Measurements from ENCODE around the gene MSL3B.

The MSL3B gene

DNA sequence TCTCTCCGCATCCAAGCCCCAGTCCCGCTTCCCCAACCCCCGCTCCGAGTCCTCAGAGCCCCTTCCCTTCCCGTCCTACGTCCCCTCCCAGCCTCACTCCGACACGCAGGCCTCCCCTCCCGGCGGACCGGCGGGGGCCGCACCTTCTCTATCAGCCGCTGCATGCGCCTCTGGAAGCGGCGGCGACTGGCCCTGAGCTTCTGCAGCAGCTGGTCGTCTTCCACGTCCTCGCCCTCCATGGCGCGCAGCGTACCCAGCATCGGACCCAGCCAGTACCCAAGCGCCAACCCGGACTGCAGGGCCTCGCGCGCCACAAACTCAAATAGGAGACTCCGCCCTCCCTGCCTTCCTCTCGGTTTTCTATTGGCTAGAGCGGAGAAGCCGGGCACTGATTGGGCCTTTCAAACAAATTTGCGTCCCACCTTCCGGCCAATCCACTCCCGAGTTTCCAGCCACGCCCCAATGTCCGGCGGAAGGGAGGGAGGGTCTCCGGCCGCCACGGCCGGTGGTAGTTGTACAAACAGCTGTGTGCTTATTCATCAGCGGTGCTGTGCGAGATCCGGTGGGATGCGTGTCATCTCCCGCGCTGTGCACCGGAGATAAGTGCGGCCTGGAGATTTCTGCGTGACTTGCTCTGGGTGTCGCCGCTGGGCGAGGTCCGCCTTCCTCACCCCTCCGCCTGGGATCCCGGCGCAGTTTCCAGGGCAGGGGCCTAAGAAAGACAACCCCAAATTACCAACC, 13.8 kb downstream of the MSL3B start, which contains the start of gene HJURP:
Gene HJURP, minus strand, starts transcription at position 295 of the 741 bp plus-strand sequence. Its CDS starts 35 bp downstream, at position 260.
- Histone ChIP-seq H3K27ac (ENCODE audit: low read length) (peak within 1 kb of the TSS; percentile 44; the same call in 1 of the 2 replicates), H3F3A (ENCODE audit: insufficient read depth, low read length) (no peaks in the 10 kb centered on the region), H3K27me3 (replicated peaks; ENCODE audit: insufficient read depth, low read length) (no peaks in the 10 kb centered on the region), H4K20me1 (ENCODE audit: insufficient read depth, low read length) (no peaks in the 10 kb centered on the region), H3K9me3 (replicated peaks; ENCODE audit: insufficient read depth, low read length) (no peaks in the 10 kb centered on the region), H3K36me3 (replicated peaks; ENCODE audit: insufficient read depth, low read length) (0 out of 2 replicates have a peak, but pooled peaks cover 2% of the 10 kb centered on the region), H3K9me2 (replicated peaks; ENCODE audit: insufficient read depth, low read length) (no peaks in the 10 kb centered on the region), H3K79me2 (ENCODE audit: low read length) (peaks cover 48% of the 10 kb centered on the region), H3K4me2 (ENCODE audit: low read depth, low read length) (peak within 1 kb of the TSS; percentile 73), H2AFZ (ENCODE audit: low read length) (peak within 1 kb of the TSS; percentile 94), H3K4me1 (ENCODE audit: low read length) (0 out of 2 replicates have a peak, but pooled peaks cover 3% of the 10 kb centered on the region), H3K9ac (ENCODE audit: low read length) (peak within 1 kb of the TSS; percentile 91), H3K4me3 (ENCODE audit: low read length) (peak within 1 kb of the TSS; percentile 88)
- no peak for TF ChIP-seq EZH2phosphoT487 (IDR thresholded peaks at IDR 0.05; ENCODE audit: low read length)
- TF ChIP-seq CTCF (IDR thresholded peaks at IDR 0.05; ENCODE audit: low read length) = no peak
- TF ChIP-seq EZH2 (optimal IDR thresholded peaks at IDR 0.05; ENCODE audit: low read depth, low read length) = no peak
- peak; percentile 96 for DNase-seq

DNA sequence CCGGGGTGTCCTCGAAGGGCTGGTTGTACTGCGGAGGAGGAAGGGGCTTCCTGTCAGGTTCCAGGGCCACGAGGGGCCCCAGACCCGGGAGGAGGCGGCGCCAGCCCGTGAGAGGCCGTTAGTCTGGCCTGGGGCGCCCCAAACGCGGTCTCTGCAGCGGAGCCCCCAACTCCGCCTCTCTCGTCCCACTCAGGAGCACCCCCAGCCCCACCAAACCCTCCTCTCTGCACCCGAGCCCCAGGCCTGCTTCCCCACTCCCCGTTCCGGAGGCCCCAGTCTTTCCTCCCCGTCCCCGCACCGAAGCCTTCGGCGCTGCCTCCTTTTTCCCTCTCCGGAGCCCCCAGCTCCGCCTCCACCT, 14.3 kb downstream of the MSL3B start:
- H4K20me1 ChIP-seq (ENCODE audit: insufficient read depth, low read length) = no peaks in the 10 kb centered on the region
- peak overlapping the region; percentile 44; the same call in 1 of the 2 replicates for H3K27ac ChIP-seq (ENCODE audit: low read length)
- no peaks in the 10 kb centered on the region for H3F3A ChIP-seq (ENCODE audit: insufficient read depth, low read length)
- no peak for TF ChIP-seq EZH2 (optimal IDR thresholded peaks at IDR 0.05; ENCODE audit: low read depth, low read length)
- TF ChIP-seq CTCF (IDR thresholded peaks at IDR 0.05; ENCODE audit: low read length) = no peak
- no peak for TF ChIP-seq EZH2phosphoT487 (IDR thresholded peaks at IDR 0.05; ENCODE audit: low read length)
- H3K9me3 ChIP-seq (replicated peaks; ENCODE audit: insufficient read depth, low read length) = no peaks in the 10 kb centered on the region
- H3K27me3 ChIP-seq (replicated peaks; ENCODE audit: insufficient read depth, low read length) = no peaks in the 10 kb centered on the region
- peak overlapping the region; percentile 88 for H3K4me3 ChIP-seq (ENCODE audit: low read length)
- no peak for DNase-seq
- H3K9ac ChIP-seq (ENCODE audit: low read length) = peak overlapping the region; percentile 91
- H3K36me3 ChIP-seq (replicated peaks; ENCODE audit: insufficient read depth, low read length) = 0 out of 2 replicates have a peak, but pooled peaks cover 2% of the 10 kb centered on the region
- 0 out of 2 replicates have a peak, but pooled peaks cover 3% of the 10 kb centered on the region for H3K4me1 ChIP-seq (ENCODE audit: low read length)
- peak overlapping the region; percentile 94 for H2AFZ ChIP-seq (ENCODE audit: low read length)
- H3K4me2 ChIP-seq (ENCODE audit: low read depth, low read length) = peak overlapping the region; percentile 73
- H3K9me2 ChIP-seq (replicated peaks; ENCODE audit: insufficient read depth, low read length) = no peaks in the 10 kb centered on the region
- peaks cover 54% of the 10 kb centered on the region for H3K79me2 ChIP-seq (ENCODE audit: low read length)

DNA sequence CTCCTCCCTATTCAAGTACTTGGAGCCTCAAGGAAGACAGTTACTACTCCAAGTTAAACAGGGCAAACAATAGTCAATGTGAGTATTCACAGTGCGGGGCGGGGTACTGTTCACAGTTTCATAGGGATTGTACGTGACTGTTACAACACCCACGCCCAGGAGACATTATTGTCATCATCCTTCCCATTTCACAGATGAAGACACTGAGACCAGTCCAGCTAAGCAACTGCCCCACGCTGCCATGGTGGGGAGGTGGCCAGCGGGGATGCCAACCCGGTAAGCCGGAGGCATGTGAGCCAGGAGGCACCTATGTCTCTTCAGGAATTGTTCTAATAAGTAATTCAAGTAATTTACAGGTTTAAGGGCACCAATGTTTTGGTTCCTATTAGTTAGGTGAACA, 14.8 kb downstream of the MSL3B start:
- peaks cover 59% of the 10 kb centered on the region for H3K79me2 ChIP-seq (ENCODE audit: low read length)
- no peak for TF ChIP-seq EZH2phosphoT487 (IDR thresholded peaks at IDR 0.05; ENCODE audit: low read length)
- no peak for TF ChIP-seq CTCF (IDR thresholded peaks at IDR 0.05; ENCODE audit: low read length)
- no peak for TF ChIP-seq EZH2 (optimal IDR thresholded peaks at IDR 0.05; ENCODE audit: low read depth, low read length)
- no peaks in the 10 kb centered on the region for H3K27me3 ChIP-seq (replicated peaks; ENCODE audit: insufficient read depth, low read length)
- no peak overlapping the region for H3K27ac ChIP-seq (ENCODE audit: low read length)
- H3K9me2 ChIP-seq (replicated peaks; ENCODE audit: insufficient read depth, low read length) = no peaks in the 10 kb centered on the region
- peak overlapping the region; percentile 91 for H3K9ac ChIP-seq (ENCODE audit: low read length)
- H3K9me3 ChIP-seq (replicated peaks; ENCODE audit: insufficient read depth, low read length) = no peaks in the 10 kb centered on the region
- 0 out of 2 replicates have a peak, but pooled peaks cover 3% of the 10 kb centered on the region for H3K4me1 ChIP-seq (ENCODE audit: low read length)
- H4K20me1 ChIP-seq (ENCODE audit: insufficient read depth, low read length) = no peaks in the 10 kb centered on the region
- no peak for DNase-seq
- peak overlapping the region; percentile 88 for H3K4me3 ChIP-seq (ENCODE audit: low read length)
- 0 out of 2 replicates have a peak, but pooled peaks cover 2% of the 10 kb centered on the region for H3K36me3 ChIP-seq (replicated peaks; ENCODE audit: insufficient read depth, low read length)
- peak overlapping the region; percentile 73 for H3K4me2 ChIP-seq (ENCODE audit: low read depth, low read length)
- no peaks in the 10 kb centered on the region for H3F3A ChIP-seq (ENCODE audit: insufficient read depth, low read length)
- 0 out of 2 replicates have a peak overlapping the region, but pooled peaks have one; percentile 94 for H2AFZ ChIP-seq (ENCODE audit: low read length)
